ENCODE data around the gene PKDCC.
A peak's percentile ranks its signal among the peaks of the same experiment; 100 is the strongest.

PKDCC gene

GRCh38 chr2:42044939-42045338 lies 2.9 kb upstream of the PKDCC start:
- no peak for TF ChIP-seq CTCF (IDR thresholded peaks at IDR 0.05; ENCODE audit: low read depth, low read length, missing control alignments)
- H3K4me3 ChIP-seq (replicated peaks; ENCODE audit: low read depth, low read length), result no peak overlapping the region
- no peak for DNase-seq (ENCODE audit: extremely low read depth, low read depth)

- TF ChIP-seq CTCF (IDR thresholded peaks at IDR 0.05; ENCODE audit: low read depth, low read length, missing control alignments), result no peak
- DNase-seq (ENCODE audit: extremely low read depth, low read depth), result no peak
- no peak overlapping the region for H3K4me3 ChIP-seq (replicated peaks; ENCODE audit: low read depth, low read length)
These were observed 2.5 kb upstream of the PKDCC start for GRCh38 chr2:42045352-42045751.

GRCh38 chr2:42045848-42046748 lies 1.7 kb upstream of the PKDCC start:
- no peak overlapping the region for H3K4me3 ChIP-seq (replicated peaks; ENCODE audit: low read depth, low read length)
- TF ChIP-seq CTCF (IDR thresholded peaks at IDR 0.05; ENCODE audit: low read depth, low read length, missing control alignments), result no peak
- DNase-seq (ENCODE audit: extremely low read depth, low read depth), result no peak

- DNase-seq (ENCODE audit: extremely low read depth, low read depth), result no peak
- TF ChIP-seq CTCF (IDR thresholded peaks at IDR 0.05; ENCODE audit: low read depth, low read length, missing control alignments), result no peak
- H3K4me3 ChIP-seq (replicated peaks; ENCODE audit: low read depth, low read length), result peak overlapping the region; percentile 37
These were observed 868 bp upstream of the PKDCC start for GRCh38 chr2:42046819-42047487.

- peak overlapping the region; percentile 39 for H3K4me3 ChIP-seq (replicated peaks; ENCODE audit: low read depth, low read length)
- no peak for DNase-seq (ENCODE audit: extremely low read depth, low read depth)
- no peak for TF ChIP-seq CTCF (IDR thresholded peaks at IDR 0.05; ENCODE audit: low read depth, low read length, missing control alignments)
These were observed 739 bp downstream of the PKDCC start for GRCh38 chr2:42048299-42049220.

GRCh38 chr2:42049221-42050009 lies 1.6 kb downstream of the PKDCC start:
- no peak overlapping the region; the same call in 1 of the 2 replicates for H3K4me3 ChIP-seq (replicated peaks; ENCODE audit: low read depth, low read length)
- no peak for DNase-seq (ENCODE audit: extremely low read depth, low read depth)
- no peak for TF ChIP-seq CTCF (IDR thresholded peaks at IDR 0.05; ENCODE audit: low read depth, low read length, missing control alignments)
